Breast epithelium (tissue), 4 donors: ENCODE measurements around the gene LPP. TPM values are rescaled to one million over a fixed set of nuclear protein-coding genes. Genes with fewer than 3 reads are reported as not detected.

Experiments used
- DNase-seq, 2 donors: peaks; one replicate each; pipeline ENCODE4 v3.0.0-alpha.2; 2019; ENCODE audit warnings: low spot score in 2 of 2
- H3K27ac ChIP-seq, 2 donors: fragments of 200-600 bp; sonication (generic) in 1 of 2; one replicate each; pipeline ENCODE4 v1.5.1; 2016 to 2019; ENCODE audit warnings: mild to moderate bottlenecking in 1 of 2
- H3K27me3 ChIP-seq, 2 donors: fragments of 200-600 bp; sonication (generic) in 1 of 2; one replicate each; pipeline versions ENCODE4 v1.5.1 to v1.6.0; 2017 to 2019; ENCODE audit warnings: control low read depth in 1 of 2, mild to moderate bottlenecking in 1 of 2
- H3K36me3 ChIP-seq: fragments of 200-600 bp; one replicate; pipeline ENCODE4 v1.5.1; 2019
- H3K4me1 ChIP-seq, 2 donors: fragments of 200-600 bp; sonication (generic); one replicate each; pipeline ENCODE4 v1.5.1; 2016 to 2019; ENCODE audit warnings: control low read depth in 1 of 2
- H3K4me3 ChIP-seq, 3 donors: fragments of 200-600 bp; sonication (generic); 1 replicate in 2 of 3; 2 replicates in 1 of 3; pipeline ENCODE4 v1.5.1; 2016 to 2019; ENCODE audit warnings: mild to moderate bottlenecking in 3 of 3, moderate library complexity in 2 of 3
- H3K9me3 ChIP-seq, 2 donors: fragments of 200-600 bp; sonication (generic) in 1 of 2; one replicate each; pipeline ENCODE4 v1.5.1; 2016 to 2019; ENCODE audit warnings: control low read depth in 1 of 2
- CTCF ChIP-seq, 3 donors: fragments of 450-650 bp; IDR thresholded peaks; one replicate each; pipeline ENCODE4 v1.5.1; 2016 to 2017; ENCODE audit warnings: antibody characterized with exemption in 3 of 3, mild to moderate bottlenecking in 3 of 3, moderate library complexity in 3 of 3
- POLR2A ChIP-seq: fragments of 450-650 bp; IDR thresholded peaks from one replicate; pipeline ENCODE4 v1.6.1; 2016; ENCODE audit warnings: antibody characterized with exemption, mild to moderate bottlenecking, moderate library complexity
- POLR2AphosphoS5 ChIP-seq, 3 donors: sonication (generic); formaldehyde crosslinking; IDR thresholded peaks; one replicate each; pipeline ENCODE4 v1.6.1; 2017; ENCODE audit warnings: antibody characterized with exemption in 3 of 3
- intact Hi-C: fragments of 100-400 bp; cut with DNase I; formaldehyde crosslinking; loops from one replicate; pipeline ENCODE4 v1.15.1; 2023; ENCODE audit warnings: low total_unique reads
- total RNA-seq, 3 donors: library from RNA; depleted of rRNA; stranded (reverse); fragments of >200 nt; gene quantifications; one replicate each; pipeline ENCODE4 v1.1.0, GENCODE V29; 2016

Gene LPP
- total RNA-seq, 3 donors from 2014 or later, result 135 to 183 (median 147) TPM

- H3K4me1 ChIP-seq, result no peaks in the 10 kb centered on the region
- H3K27me3 ChIP-seq, result no peaks in the 10 kb centered on the region
- no peaks in the 10 kb centered on the region for H3K36me3 ChIP-seq
- no peak overlapping the region for H3K27ac ChIP-seq
- no peaks in the 10 kb centered on the region for H3K9me3 ChIP-seq
- intact Hi-C loops, result no loop called here
- no peak for DNase-seq
- H3K4me3 ChIP-seq, result no peak overlapping the region
- TF ChIP-seq CTCF (IDR thresholded peaks at IDR 0.05) (no peak), POLR2A (no peak), POLR2AphosphoS5 (IDR thresholded peaks at IDR 0.05) (no peak)
These were observed 379.8 kb downstream of the LPP start for GRCh38 chr3:188533612-188534357.

- Histone ChIP-seq H3K36me3 (no peaks in the 10 kb centered on the region), H3K27me3 (no peaks in the 10 kb centered on the region), H3K4me3 (no peak overlapping the region), H3K27ac (no peak overlapping the region), H3K9me3 (no peaks in the 10 kb centered on the region), H3K4me1 (no peaks in the 10 kb centered on the region)
- TF ChIP-seq POLR2A (no peak), CTCF (IDR thresholded peaks at IDR 0.05) (no peak), POLR2AphosphoS5 (IDR thresholded peaks at IDR 0.05) (no peak)
- intact Hi-C loops, result no loop called here
- no peak for DNase-seq
These were observed 380.7 kb downstream of the LPP start for GRCh38 chr3:188534633-188535032.

DNA sequence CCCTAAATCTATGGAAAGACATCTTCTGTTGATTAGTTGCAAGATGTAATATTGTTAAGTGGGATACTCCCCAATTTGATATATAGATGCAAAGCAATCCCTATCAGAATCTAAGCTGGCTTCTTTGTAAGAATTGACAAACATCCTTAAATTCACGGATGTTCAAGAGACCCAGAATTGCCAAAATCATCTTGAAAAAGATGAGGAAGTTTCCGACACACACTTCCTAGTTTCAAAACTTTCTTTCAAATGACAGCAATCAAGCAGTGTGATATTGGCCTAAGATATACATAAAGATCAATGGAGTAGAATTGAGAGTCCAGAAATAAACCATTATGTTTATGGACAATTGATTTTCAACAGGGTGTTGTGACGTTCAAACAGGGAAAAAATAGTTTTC lies 383.6 kb downstream of the LPP start:
- Histone ChIP-seq H3K27ac (no peak overlapping the region), H3K9me3 (no peaks in the 10 kb centered on the region), H3K36me3 (no peaks in the 10 kb centered on the region), H3K4me3 (no peak overlapping the region), H3K27me3 (no peaks in the 10 kb centered on the region), H3K4me1 (no peaks in the 10 kb centered on the region)
- DNase-seq, result no peak
- intact Hi-C loops, result no loop called here
- TF ChIP-seq POLR2A, result no peak

DNA sequence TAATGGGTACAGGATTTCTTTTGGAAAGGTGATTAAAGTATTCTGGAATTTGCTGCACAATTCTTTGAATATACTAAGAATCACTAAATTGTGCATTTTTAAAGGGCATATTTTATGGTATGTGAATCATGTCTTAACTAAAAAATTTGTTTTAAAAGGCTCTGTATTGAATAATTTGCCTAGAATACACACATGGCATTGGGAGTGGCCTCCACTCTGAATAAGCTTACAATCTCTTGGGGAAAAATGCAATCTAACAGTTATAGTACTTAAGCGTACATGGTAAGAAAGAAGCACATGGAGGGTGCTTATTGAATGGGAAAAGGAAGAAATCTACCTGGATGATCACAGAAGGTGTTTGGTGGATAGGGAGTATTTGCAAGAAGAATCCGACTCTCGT lies 385.1 kb downstream of the LPP start:
- intact Hi-C loops, result no loop called here
- DNase-seq, result no peak

DNA sequence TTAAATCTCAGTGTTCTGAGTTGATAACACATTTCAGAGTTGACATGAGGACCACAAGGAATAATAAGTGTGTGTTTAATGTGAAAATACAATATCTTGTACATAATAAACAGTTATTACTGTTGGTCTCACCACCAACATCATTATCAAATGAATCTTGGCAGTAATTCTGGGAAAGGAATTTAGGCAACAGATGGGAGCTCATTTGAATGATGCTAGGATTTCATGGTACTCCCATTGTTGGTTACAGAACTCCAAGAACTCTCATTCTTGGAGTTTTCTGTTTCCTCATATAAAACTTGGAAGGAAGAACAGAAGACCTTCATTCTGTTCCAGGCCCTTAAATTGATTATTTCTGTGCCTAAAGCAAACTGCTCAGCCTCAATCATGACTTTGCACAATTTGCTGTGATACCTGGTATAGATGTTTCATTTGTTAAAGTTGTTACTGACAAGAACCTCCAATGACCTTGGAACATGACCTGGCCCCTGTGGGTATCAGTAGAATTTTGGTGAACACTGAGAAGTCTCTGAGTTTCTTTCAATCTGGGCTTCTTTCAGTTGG lies 385.8 kb downstream of the LPP start:
- H3K36me3 ChIP-seq, result no peaks in the 10 kb centered on the region
- DNase-seq, result no peak
- intact Hi-C loops, result no loop called here
- H3K9me3 ChIP-seq, result no peaks in the 10 kb centered on the region
- H3K27me3 ChIP-seq, result no peaks in the 10 kb centered on the region
- H3K4me3 ChIP-seq, result no peak overlapping the region
- H3K27ac ChIP-seq, result no peak overlapping the region
- no peaks in the 10 kb centered on the region for H3K4me1 ChIP-seq
- TF ChIP-seq POLR2AphosphoS5 (IDR thresholded peaks at IDR 0.05) (no peak), CTCF (IDR thresholded peaks at IDR 0.05) (no peak), POLR2A (no peak)

More for the DNA sequence above, 385.1 kb downstream of the LPP start:
- no peaks in the 10 kb centered on the region for H3K9me3 ChIP-seq
- H3K36me3 ChIP-seq, result no peaks in the 10 kb centered on the region
- no peak overlapping the region for H3K27ac ChIP-seq
- H3K4me3 ChIP-seq, result no peak overlapping the region
- H3K4me1 ChIP-seq, result no peaks in the 10 kb centered on the region
- TF ChIP-seq CTCF (IDR thresholded peaks at IDR 0.05) (no peak), POLR2A (no peak), POLR2AphosphoS5 (IDR thresholded peaks at IDR 0.05) (no peak)
- no peaks in the 10 kb centered on the region for H3K27me3 ChIP-seq
